ENCODE results near the gene MCM5. TPM values are rescaled to one million over a fixed set of nuclear protein-coding genes. Genes with fewer than 3 reads are reported as not detected.

MCM5 gene
- total RNA-seq, 4 donors from 2014 or later = 11.6 to 26.6 (median 13.3) TPM

DNA sequence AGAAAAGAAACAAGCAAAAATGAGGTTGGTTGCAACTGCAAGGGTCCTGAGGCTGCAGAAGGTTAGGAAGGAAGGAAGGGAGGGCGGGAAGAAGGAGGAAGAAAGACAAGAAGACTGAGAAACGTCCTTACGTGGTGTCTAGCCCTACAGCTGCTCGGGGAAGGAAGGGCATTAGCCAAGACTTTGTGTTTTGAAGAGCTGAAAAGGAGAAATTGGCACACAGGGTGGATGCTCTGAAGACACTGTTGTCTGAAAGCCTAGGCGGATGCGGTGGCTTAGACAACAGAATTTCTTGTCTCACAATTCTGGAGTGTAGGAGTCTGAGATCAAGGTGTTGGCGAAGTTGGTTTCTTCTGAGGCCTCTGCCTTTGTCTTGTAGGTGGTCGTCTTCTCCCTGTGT lies 60.7 kb downstream of the MCM5 start:
- no peak for DNase-seq
- Histone ChIP-seq H3K36me3 (no peaks in the 10 kb centered on the region), H3K4me3 (no peak overlapping the region), H3K27me3 (no peaks in the 10 kb centered on the region), H3K27ac (no peak overlapping the region), H3K4me1 (no peaks in the 10 kb centered on the region), H3K9me3 (no peaks in the 10 kb centered on the region)
- in situ Hi-C loops (cut with MboI; ENCODE audit: low pct_ligation_motif_present in 1 of 4, low pct_unique_long_range_greater_than_20kb in 1 of 4, low sequenced_read_pairs in 3 of 4) = no loop called here
- TF ChIP-seq POLR2A (IDR thresholded peaks at IDR 0.05) (no peak), EP300 (IDR thresholded peaks at IDR 0.05; ENCODE audit: low read depth) (no peak), POLR2AphosphoS5 (IDR thresholded peaks at IDR 0.05) (no peak)
- TF ChIP-seq, protein P1, sequence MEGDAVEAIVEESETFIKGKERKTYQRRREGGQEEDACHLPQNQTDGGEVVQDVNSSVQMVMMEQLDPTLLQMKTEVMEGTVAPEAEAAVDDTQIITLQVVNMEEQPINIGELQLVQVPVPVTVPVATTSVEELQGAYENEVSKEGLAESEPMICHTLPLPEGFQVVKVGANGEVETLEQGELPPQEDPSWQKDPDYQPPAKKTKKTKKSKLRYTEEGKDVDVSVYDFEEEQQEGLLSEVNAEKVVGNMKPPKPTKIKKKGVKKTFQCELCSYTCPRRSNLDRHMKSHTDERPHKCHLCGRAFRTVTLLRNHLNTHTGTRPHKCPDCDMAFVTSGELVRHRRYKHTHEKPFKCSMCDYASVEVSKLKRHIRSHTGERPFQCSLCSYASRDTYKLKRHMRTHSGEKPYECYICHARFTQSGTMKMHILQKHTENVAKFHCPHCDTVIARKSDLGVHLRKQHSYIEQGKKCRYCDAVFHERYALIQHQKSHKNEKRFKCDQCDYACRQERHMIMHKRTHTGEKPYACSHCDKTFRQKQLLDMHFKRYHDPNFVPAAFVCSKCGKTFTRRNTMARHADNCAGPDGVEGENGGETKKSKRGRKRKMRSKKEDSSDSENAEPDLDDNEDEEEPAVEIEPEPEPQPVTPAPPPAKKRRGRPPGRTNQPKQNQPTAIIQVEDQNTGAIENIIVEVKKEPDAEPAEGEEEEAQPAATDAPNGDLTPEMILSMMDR (IDR thresholded peaks at IDR 0.05) = no peak
- intact Hi-C loops (cut with DNase I; ENCODE audit: low total_unique reads) = no loop called here
- WGBS, 2 donors (ENCODE audit: low coverage in 1 of 2) = 86% methylated on average over 5 to 8 of the region's 8 CpGs

DNA sequence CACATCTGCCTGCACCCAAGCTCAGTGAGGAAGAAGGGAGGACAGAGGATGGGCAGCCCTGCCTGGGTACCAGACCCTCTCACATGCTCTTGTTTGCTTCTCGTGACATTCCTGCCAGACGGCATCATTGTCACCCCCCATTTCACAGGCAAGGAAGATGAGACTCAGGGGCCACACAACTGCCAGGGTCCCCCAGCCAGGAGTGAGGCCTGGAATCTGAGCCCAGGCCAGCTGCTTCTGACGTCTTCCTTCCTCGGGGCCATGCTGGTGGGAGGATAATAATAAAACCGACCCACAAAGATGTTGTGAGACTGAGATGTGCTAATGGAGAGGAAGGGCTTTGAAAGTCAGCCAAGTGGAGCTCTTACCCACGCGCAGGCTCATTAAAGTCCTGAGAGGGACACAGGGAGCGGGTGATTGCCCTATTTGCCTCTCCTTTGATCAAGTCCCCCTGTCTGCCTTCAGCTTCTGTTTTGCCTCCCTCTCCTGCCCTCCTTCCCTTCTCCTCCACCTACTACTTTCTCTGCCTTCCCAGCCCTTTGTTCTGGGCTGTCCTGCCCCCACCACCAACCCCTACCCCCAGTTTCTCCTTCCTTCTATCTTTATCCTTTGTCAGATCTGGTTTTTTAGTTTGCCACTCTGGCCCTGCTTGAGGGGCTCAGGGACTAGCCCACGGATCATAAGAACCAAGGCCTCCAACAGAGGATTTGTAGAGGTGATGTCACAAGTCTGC lies 62.7 kb downstream of the MCM5 start:
- H3K9me3 ChIP-seq = no peaks in the 10 kb centered on the region
- in situ Hi-C loops (cut with MboI; ENCODE audit: low pct_ligation_motif_present in 1 of 4, low pct_unique_long_range_greater_than_20kb in 1 of 4, low sequenced_read_pairs in 3 of 4) = no loop called here
- H3K36me3 ChIP-seq = no peaks in the 10 kb centered on the region
- no peak for DNase-seq
- WGBS, 2 donors (ENCODE audit: low coverage in 1 of 2) = 76% methylated on average over 9 of the region's 9 CpGs; no CpG with 5 or more reads in 1 of the 2 donors
- no peaks in the 10 kb centered on the region for H3K27me3 ChIP-seq
- H3K4me3 ChIP-seq = no peak overlapping the region
- no peak for TF ChIP-seq POLR2A (IDR thresholded peaks at IDR 0.05)
- TF ChIP-seq POLR2AphosphoS5 (IDR thresholded peaks at IDR 0.05) = no peak
- TF ChIP-seq, protein P1 (IDR thresholded peaks at IDR 0.05) = no peak
- TF ChIP-seq EP300 (IDR thresholded peaks at IDR 0.05; ENCODE audit: low read depth) = no peak
- peaks cover 2 to 5% (median 4%) of the 10 kb centered on the region in 4 donors for H3K4me1 ChIP-seq
- intact Hi-C loops (cut with DNase I; ENCODE audit: low total_unique reads) = no loop called here
- H3K27ac ChIP-seq = no peak overlapping the region

DNA sequence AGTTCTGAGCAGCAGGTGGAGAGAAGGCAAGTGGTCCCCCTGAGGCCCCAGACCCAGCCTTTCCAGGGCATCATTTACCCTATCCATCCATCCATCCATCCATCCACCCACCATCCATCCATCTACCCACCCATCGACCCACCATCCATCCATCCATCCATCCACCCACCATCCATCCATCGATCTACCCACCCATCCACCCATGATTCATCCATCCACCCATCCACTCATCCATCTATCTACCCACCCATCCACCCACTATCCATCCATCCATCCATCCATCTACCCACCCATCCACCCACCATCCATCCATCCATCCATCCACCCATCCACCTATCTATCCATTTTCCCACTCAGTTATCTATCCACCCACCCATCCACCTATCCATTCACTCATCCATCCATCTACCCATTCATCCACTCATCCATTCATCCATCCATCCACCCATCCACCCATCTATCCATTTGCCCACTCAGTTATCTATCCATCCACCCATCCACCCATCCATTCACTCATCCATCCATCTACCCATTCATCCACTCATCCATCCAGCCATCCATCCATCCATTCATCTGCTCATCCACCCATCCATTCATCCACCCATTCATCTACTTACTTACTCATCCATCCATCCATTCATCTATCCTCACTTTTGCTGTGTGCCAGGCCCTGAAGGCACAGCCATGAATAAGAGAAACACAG lies 63.4 kb downstream of the MCM5 start:
- Histone ChIP-seq H3K27me3 (no peaks in the 10 kb centered on the region), H3K36me3 (no peaks in the 10 kb centered on the region), H3K27ac (no peak overlapping the region), H3K4me3 (no peak overlapping the region), H3K4me1 (peaks cover 9 to 12% (median 11%) of the 10 kb centered on the region in 4 donors), H3K9me3 (no peaks in the 10 kb centered on the region)
- DNase-seq = no peak
- TF ChIP-seq POLR2AphosphoS5 (IDR thresholded peaks at IDR 0.05) = no peak
- TF ChIP-seq POLR2A (IDR thresholded peaks at IDR 0.05) = no peak
- TF ChIP-seq, protein P1 (IDR thresholded peaks at IDR 0.05) = no peak
- no peak for TF ChIP-seq EP300 (IDR thresholded peaks at IDR 0.05; ENCODE audit: low read depth)
- in situ Hi-C loops (cut with MboI; ENCODE audit: low pct_ligation_motif_present in 1 of 4, low pct_unique_long_range_greater_than_20kb in 1 of 4, low sequenced_read_pairs in 3 of 4) (no loop called here), intact Hi-C loops (cut with DNase I; ENCODE audit: low total_unique reads) (no loop called here)
- WGBS, 2 donors (ENCODE audit: low coverage in 1 of 2) = 91 to 100% methylated on average over 1 to 2 of the region's 2 CpGs

DNA sequence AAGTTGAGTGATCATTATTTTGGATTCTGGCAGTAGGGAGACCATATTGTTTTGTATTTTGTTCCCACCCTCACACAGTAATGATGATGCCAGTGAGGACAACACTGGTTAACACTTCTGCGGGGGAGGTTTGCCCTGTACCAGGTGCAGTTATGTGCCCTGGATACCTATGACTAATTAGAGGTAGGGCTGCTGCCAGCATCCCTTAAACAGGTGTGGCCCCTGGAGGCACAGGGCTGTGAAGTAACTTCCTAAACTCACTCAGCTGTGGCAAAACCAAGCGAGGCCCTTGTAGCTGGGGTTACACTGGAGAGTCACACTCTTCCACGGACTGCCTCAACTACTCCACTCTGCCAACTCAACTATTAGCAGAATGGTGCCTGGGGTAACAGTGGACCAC lies 64.5 kb downstream of the MCM5 start:
- 76% methylated on average over 3 of the region's 3 CpGs; no CpG with 5 or more reads in 1 of the 2 donors for WGBS, 2 donors (ENCODE audit: low coverage in 1 of 2)
- Histone ChIP-seq H3K27ac (no peak overlapping the region), H3K4me1 (peaks cover 15 to 22% (median 19%) of the 10 kb centered on the region in 4 donors), H3K4me3 (no peak overlapping the region), H3K9me3 (no peaks in the 10 kb centered on the region), H3K36me3 (no peaks in the 10 kb centered on the region), H3K27me3 (no peaks in the 10 kb centered on the region)
- no peak for DNase-seq
- TF ChIP-seq EP300 (IDR thresholded peaks at IDR 0.05; ENCODE audit: low read depth) (no peak), POLR2AphosphoS5 (IDR thresholded peaks at IDR 0.05) (no peak), POLR2A (IDR thresholded peaks at IDR 0.05) (no peak)
- TF ChIP-seq, protein P1 (IDR thresholded peaks at IDR 0.05) = no peak
- intact Hi-C loops (cut with DNase I; ENCODE audit: low total_unique reads) = no loop called here
- in situ Hi-C loops (cut with MboI; ENCODE audit: low pct_ligation_motif_present in 1 of 4, low pct_unique_long_range_greater_than_20kb in 1 of 4, low sequenced_read_pairs in 3 of 4) = no loop called here

Data from transverse colon (tissue), 4 donors.